Ecto neural progenitor cell (in vitro differentiated cells): ENCODE results near the gene BCAP29.
A peak's percentile ranks its signal among the peaks of the same experiment; 100 is the strongest.
"Not testable (repeated sequence)": the region's sequence is repeated elsewhere in the genome, so short reads cannot be mapped to it uniquely, and the experiment has no call there.

Experiments
- DNase-seq: peaks from one replicate; pipeline ENCODE4 v3.0.0-alpha.2; 2018; ENCODE audit warnings: low spot score

The BCAP29 gene

GRCh38 chr7:107627002-107627401 lies 47.0 kb downstream of the BCAP29 start:
- DNase-seq, result no peak

- DNase-seq, result no peak
Observed at GRCh38 chr7:107628461-107629064, 48.5 kb downstream of the BCAP29 start.

GRCh38 chr7:107630342-107630741 lies 50.3 kb downstream of the BCAP29 start:
- no peak for DNase-seq

- no peak for DNase-seq
Observed at GRCh38 chr7:107631588-107632491, 51.8 kb downstream of the BCAP29 start.

GRCh38 chr7:107632492-107632865 lies 52.4 kb downstream of the BCAP29 start:
- no peak for DNase-seq

GRCh38 chr7:107638594-107638993 lies 58.5 kb downstream of the BCAP29 start:
- DNase-seq, result no peak

GRCh38 chr7:107639070-107639469 lies 59.0 kb downstream of the BCAP29 start:
- not testable (repeated sequence) for DNase-seq

- DNase-seq, result no peak
Observed at GRCh38 chr7:107641676-107642075, 61.6 kb downstream of the BCAP29 start.

GRCh38 chr7:107642501-107642900 lies 62.5 kb downstream of the BCAP29 start:
- DNase-seq, result no peak

- DNase-seq, result no peak
Observed at GRCh38 chr7:107643407-107643806, 63.4 kb downstream of the BCAP29 start.

GRCh38 chr7:107643938-107644308 lies 63.9 kb downstream of the BCAP29 start:
- no peak for DNase-seq

- DNase-seq, result no peak
Observed at GRCh38 chr7:107644309-107644974, 64.4 kb downstream of the BCAP29 start.

GRCh38 chr7:107652642-107653041 lies 72.6 kb downstream of the BCAP29 start:
- no peak for DNase-seq

- no peak for DNase-seq
Observed at GRCh38 chr7:107658467-107658866, 78.4 kb downstream of the BCAP29 start.

- DNase-seq, result no peak
Observed at GRCh38 chr7:107659666-107660065, 79.6 kb downstream of the BCAP29 start.

GRCh38 chr7:107660381-107661080 lies 80.5 kb downstream of the BCAP29 start, which contains the start of gene SLC26A4:
SLC26A4 (plus strand) TSS chr7:107660828; CDS start chr7:107661642, 814 bp downstream.
- DNase-seq, result peak; percentile 54

GRCh38 chr7:107661081-107661864 lies 81.2 kb downstream of the BCAP29 start:
- peak; percentile 75 for DNase-seq

- DNase-seq, result no peak
Observed at GRCh38 chr7:107661865-107662379, 81.9 kb downstream of the BCAP29 start.

GRCh38 chr7:107663196-107663595 lies 83.2 kb downstream of the BCAP29 start:
- DNase-seq, result no peak

GRCh38 chr7:107666790-107667189 lies 86.7 kb downstream of the BCAP29 start:
- DNase-seq, result no peak

- no peak for DNase-seq
Observed at GRCh38 chr7:107667341-107667740, 87.3 kb downstream of the BCAP29 start.
